WTC11 (cell line): ENCODE measurements around the gene SLAMF7. TPM values are rescaled to one million over a fixed set of nuclear protein-coding genes. Genes with fewer than 3 reads are reported as not detected.

Experiments
- ATAC-seq: fragments of 200-7000 bp; cut with Tn5 transposase; 2 replicates; pipeline ENCODE4 v1.10.0; 2021; ENCODE audit warnings: mild to moderate bottlenecking, moderate library complexity
- CTCF ChIA-PET: fragments of 300-600 bp; sonication (Branson Sonifier 250); formaldehyde crosslinking; loops from one replicate; lab custom pipeline; 2021; ENCODE audit warnings: antibody characterized with exemption; lab: Charles Lee
- POLR2A ChIA-PET: fragments of 350-600 bp; sonication (Branson Sonifier 250); formaldehyde crosslinking; loops from one replicate; lab custom pipeline; 2021; ENCODE audit warnings: antibody characterized with exemption; lab: Charles Lee
- DNase-seq: peaks from one replicate; pipeline ENCODE4 v3.0.0; 2021; ENCODE audit warnings: low spot score
- H3K27ac Mint-ChIP-seq: 2 replicates; pipeline ENCODE4 v1.8.0; 2021; ENCODE audit warnings: mixed read lengths
- H3K27me3 Mint-ChIP-seq: 2 replicates; pipeline ENCODE4 v1.8.0; 2021; ENCODE audit warnings: low read depth, mild to moderate bottlenecking, moderate library complexity, mixed read lengths
- H3K36me3 Mint-ChIP-seq: 2 replicates; pipeline ENCODE4 v1.8.0; 2021; ENCODE audit warnings: mixed read lengths
- H3K4me1 Mint-ChIP-seq: 2 replicates; pipeline ENCODE4 v1.8.0; 2022; ENCODE audit warnings: mixed read lengths
- H3K4me3 Mint-ChIP-seq: 2 replicates; pipeline ENCODE4 v1.8.0; 2021; ENCODE audit warnings: mild to moderate bottlenecking, moderate library complexity, mixed read lengths
- H3K9me3 Mint-ChIP-seq: 2 replicates; pipeline ENCODE4 v1.8.0; 2021; ENCODE audit warnings: mixed read lengths
- E2F1 ChIP-seq: sonication (generic); formaldehyde crosslinking; IDR thresholded peaks from 2 replicates; pipeline ENCODE4 v1.8.0; 2022; ENCODE audit warnings: mild to moderate bottlenecking, missing genetic modification reagents
- E2F4 ChIP-seq: sonication (generic); formaldehyde crosslinking; IDR thresholded peaks from 2 replicates; pipeline ENCODE4 v1.8.1; 2022; ENCODE audit warnings: low read depth, mild to moderate bottlenecking, moderate library complexity, missing genetic modification reagents, borderline replicate concordance
- E2F5 ChIP-seq: sonication (generic); formaldehyde crosslinking; IDR thresholded peaks from 2 replicates; pipeline ENCODE4 v1.8.1; 2022; ENCODE audit warnings: mild to moderate bottlenecking, moderate library complexity, missing genetic modification reagents
- FOXJ3 ChIP-seq: sonication (generic); formaldehyde crosslinking; IDR thresholded peaks from 2 replicates; pipeline ENCODE4 v1.9.0; 2021; ENCODE audit warnings: missing genetic modification reagents, mild to moderate bottlenecking, borderline replicate concordance
- FOXK1 ChIP-seq: sonication (generic); formaldehyde crosslinking; IDR thresholded peaks from 2 replicates; pipeline ENCODE4 v1.8.0; 2022; ENCODE audit warnings: mild to moderate bottlenecking, moderate library complexity, missing genetic modification reagents
- GTF2I ChIP-seq: fragments of 250-450 bp; sonication (Bioruptor Pico); conservative IDR thresholded peaks from 2 replicates; pipeline ENCODE4 v1.4.0; 2021; ENCODE audit warnings: mild to moderate bottlenecking
- IRF2 ChIP-seq: sonication (generic); formaldehyde crosslinking; IDR thresholded peaks from 2 replicates; pipeline ENCODE4 v1.8.0; 2022; ENCODE audit warnings: low read depth, missing genetic modification reagents, borderline replicate concordance
- NFATC4 ChIP-seq: fragments of 250-450 bp; sonication (Bioruptor Pico); IDR thresholded peaks from 2 replicates; pipeline ENCODE4 v1.9.0; 2021; ENCODE audit warnings: mild to moderate bottlenecking
- SMAD4 ChIP-seq: sonication (generic); formaldehyde crosslinking; IDR thresholded peaks from 2 replicates; pipeline ENCODE4 v1.8.0; 2022; ENCODE audit warnings: mild to moderate bottlenecking, missing genetic modification reagents
- STAT6 ChIP-seq: sonication (generic); formaldehyde crosslinking; conservative IDR thresholded peaks from 2 replicates; pipeline ENCODE4 v1.8.1; 2023; ENCODE audit warnings: mild to moderate bottlenecking, low read depth, missing genetic modification reagents, moderate library complexity
- ZNF138 ChIP-seq: sonication (generic); formaldehyde crosslinking; conservative IDR thresholded peaks from 2 replicates; pipeline ENCODE4 v1.8.1; 2022; ENCODE audit warnings: mild to moderate bottlenecking, moderate library complexity, missing genetic modification reagents
- ZNF281 ChIP-seq: sonication (generic); formaldehyde crosslinking; IDR thresholded peaks from 2 replicates; pipeline ENCODE4 v1.8.0; 2023; ENCODE audit warnings: mild to moderate bottlenecking, missing genetic modification reagents
- ZSCAN18 ChIP-seq: fragments of 250-450 bp; sonication (Bioruptor Pico); IDR thresholded peaks from 2 replicates; pipeline ENCODE4 v2.1.2; 2022; ENCODE audit warnings: mild to moderate bottlenecking, moderate library complexity
- total RNA-seq: library from RNA; stranded (reverse); gene quantifications from 3 replicates; pipeline ENCODE4 v1.2.3, GENCODE V29; 2021

Gene SLAMF7
- total RNA-seq, 1 experiment from 2014 or later = 0.15 TPM

GRCh38 chr1:160755911-160756848, 17.1 kb downstream of the SLAMF7 start (continued):
- TF ChIP-seq E2F4 (no peak), ZSCAN18 (CRISPR knock-in tag) (no peak), FOXK1 (CRISPR knock-in tag) (no peak)

GRCh38 chr1:160756849-160757201, 17.8 kb downstream of the SLAMF7 start:
- H3K27ac Mint-ChIP-seq = no peak overlapping the region
- H3K9me3 Mint-ChIP-seq = no peaks in the 10 kb centered on the region
- no peaks in the 10 kb centered on the region for H3K36me3 Mint-ChIP-seq
- no peak overlapping the region for H3K4me3 Mint-ChIP-seq
- ATAC-seq (no peak), DNase-seq (no peak)
- CTCF ChIA-PET = interaction anchor here (1.9 kb wide), 1 partner anchor 21 kb away, joined by 6 read pairs; no protein-coding TSS in a partner anchor
- peaks cover 3% of the 10 kb centered on the region; the same call in 1 of the 2 replicates for H3K27me3 Mint-ChIP-seq
- peaks cover 5% of the 10 kb centered on the region; the same call in 1 of the 2 replicates for H3K4me1 Mint-ChIP-seq
- TF ChIP-seq NFATC4 (CRISPR knock-in tag) = no peak
- POLR2A ChIA-PET = no interaction called here

- Mint-ChIP-seq H3K9me3 (no peaks in the 10 kb centered on the region), H3K4me3 (no peak overlapping the region), H3K4me1 (no peaks in the 10 kb centered on the region), H3K36me3 (no peaks in the 10 kb centered on the region), H3K27me3 (no peaks in the 10 kb centered on the region), H3K27ac (no peak overlapping the region)
- ChIA-PET CTCF (interaction anchor here (1.6 kb wide), 1 partner anchor 10 kb away, joined by 7 read pairs; no protein-coding TSS in a partner anchor), POLR2A (no interaction called here)
- ATAC-seq (no peak), DNase-seq (no peak)
- TF ChIP-seq ZNF138 (CRISPR knock-in tag) (no peak), SMAD4 (CRISPR knock-in tag) (no peak), E2F1 (no peak), IRF2 (CRISPR knock-in tag) (no peak), STAT6 (CRISPR knock-in tag) (no peak), GTF2I (CRISPR knock-in tag) (no peak), FOXJ3 (no peak), E2F4 (no peak), E2F5 (no peak), ZNF281 (CRISPR knock-in tag) (no peak)
Measured at GRCh38 chr1:160758521-160758920, 19.5 kb downstream of the SLAMF7 start.
